ENCODE results near the gene ST6GAL2. TPM values are rescaled to one million over a fixed set of nuclear protein-coding genes. Genes with fewer than 3 reads are reported as not detected.

The ST6GAL2 gene
- total RNA-seq, 1 experiment from 2014 or later, result not detected

DNA sequence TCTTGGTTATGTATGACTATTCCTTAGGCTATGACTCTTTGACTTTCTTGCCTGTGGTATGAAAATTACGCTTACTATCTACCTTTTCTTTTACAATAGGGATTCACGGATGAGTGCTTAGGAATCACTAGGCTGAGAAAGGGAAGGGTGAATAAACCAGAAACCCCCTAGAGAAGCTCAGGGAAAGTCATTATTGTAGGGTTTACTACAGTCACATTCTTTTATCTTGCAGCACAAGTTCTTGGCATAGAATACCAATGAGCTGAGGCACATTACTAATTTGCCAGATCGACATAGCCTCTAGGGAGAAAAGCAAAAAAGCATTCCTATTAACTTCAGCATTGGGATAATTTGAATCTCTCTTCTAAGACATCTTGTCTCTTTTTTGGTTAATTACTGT, 103.3 kb downstream of the ST6GAL2 start:
- no peaks in the 10 kb centered on the region for H3K36me3 ChIP-seq
- no peak overlapping the region for H3K4me3 ChIP-seq
- H3K9me3 ChIP-seq (replicated peaks), result no peaks in the 10 kb centered on the region
- H3K27me3 ChIP-seq (replicated peaks), result no peaks in the 10 kb centered on the region
- no peaks in the 10 kb centered on the region for H3K4me1 ChIP-seq (replicated peaks)
- no peak overlapping the region for H3K27ac ChIP-seq
- DNase-seq (ENCODE audit: low read depth in 1 of 2, low spot score in 2 of 2), result no peak

DNA sequence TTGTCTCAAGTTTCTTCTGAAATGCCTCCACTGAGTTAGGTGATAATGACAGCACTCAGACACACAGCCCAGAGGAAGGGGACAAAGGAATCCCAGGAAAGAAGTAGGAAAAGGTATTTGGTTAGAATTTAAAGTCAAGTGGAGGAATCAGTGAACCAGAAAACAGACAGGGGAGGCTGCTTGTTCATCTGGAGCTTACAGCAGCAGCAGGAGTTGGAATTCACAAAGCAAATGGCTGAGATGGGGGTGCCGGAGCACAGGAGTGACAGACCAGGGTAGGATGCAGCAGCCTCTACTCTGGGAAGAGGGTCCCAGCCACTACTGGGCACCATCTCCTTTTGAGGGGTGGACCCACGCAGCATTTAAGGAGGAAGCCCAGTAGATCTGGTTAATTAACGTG, 104.8 kb downstream of the ST6GAL2 start:
- Histone ChIP-seq H3K4me1 (replicated peaks) (no peaks in the 10 kb centered on the region), H3K27me3 (replicated peaks) (no peaks in the 10 kb centered on the region), H3K9me3 (replicated peaks) (no peaks in the 10 kb centered on the region), H3K4me3 (no peak overlapping the region), H3K36me3 (no peaks in the 10 kb centered on the region), H3K27ac (no peak overlapping the region)
- no peak for DNase-seq (ENCODE audit: low read depth in 1 of 2, low spot score in 2 of 2)

DNA sequence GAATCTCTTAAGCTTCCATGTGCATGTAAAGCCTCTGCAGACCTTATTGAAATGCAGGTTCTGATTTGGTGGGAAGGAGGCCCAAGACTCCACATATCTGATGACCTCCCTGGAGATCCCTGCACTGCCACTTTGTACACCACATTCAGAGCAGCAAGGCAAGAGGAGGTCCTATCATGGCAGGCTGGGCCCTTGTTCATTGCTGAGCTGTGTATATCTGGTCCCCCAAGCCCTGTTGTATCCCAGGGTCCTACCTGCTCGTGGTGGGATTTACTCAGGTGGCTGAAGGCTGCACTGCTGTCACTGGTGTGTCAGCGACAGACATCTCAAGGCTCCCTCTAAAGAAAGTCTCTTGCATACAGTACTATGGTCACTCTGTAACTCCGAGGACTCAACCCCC, 114.2 kb downstream of the ST6GAL2 start:
- H3K36me3 ChIP-seq, result no peaks in the 10 kb centered on the region
- H3K4me1 ChIP-seq (replicated peaks), result no peaks in the 10 kb centered on the region
- no peak for DNase-seq (ENCODE audit: low read depth in 1 of 2, low spot score in 2 of 2)
- H3K9me3 ChIP-seq (replicated peaks), result no peaks in the 10 kb centered on the region
- H3K4me3 ChIP-seq, result no peak overlapping the region
- H3K27me3 ChIP-seq (replicated peaks), result no peaks in the 10 kb centered on the region
- H3K27ac ChIP-seq, result no peak overlapping the region

DNA sequence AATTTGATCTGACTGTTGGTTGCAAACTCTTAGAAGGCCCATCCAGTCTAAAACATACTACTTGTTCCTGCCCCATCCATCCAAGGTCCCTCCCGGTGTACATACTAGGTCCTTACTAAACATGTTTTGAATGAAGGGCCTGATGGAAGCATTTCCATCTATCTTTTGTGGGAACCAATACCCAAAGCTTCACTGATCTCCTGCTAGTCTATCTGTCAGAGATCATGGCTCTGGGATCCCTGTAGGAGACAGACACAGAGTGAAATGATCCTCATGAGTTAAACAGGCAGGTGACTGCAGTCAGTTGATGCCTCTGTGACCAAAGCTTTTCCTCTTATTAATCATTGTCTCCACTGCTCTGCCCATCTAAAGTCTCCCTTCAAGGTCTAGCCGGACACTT, 115.0 kb downstream of the ST6GAL2 start:
- DNase-seq (ENCODE audit: low read depth in 1 of 2, low spot score in 2 of 2), result no peak
- no peaks in the 10 kb centered on the region for H3K9me3 ChIP-seq (replicated peaks)
- H3K4me1 ChIP-seq (replicated peaks), result no peaks in the 10 kb centered on the region
- H3K27ac ChIP-seq, result no peak overlapping the region
- H3K36me3 ChIP-seq, result no peaks in the 10 kb centered on the region
- H3K27me3 ChIP-seq (replicated peaks), result no peaks in the 10 kb centered on the region
- no peak overlapping the region for H3K4me3 ChIP-seq

- no peak overlapping the region for H3K27ac ChIP-seq
- H3K36me3 ChIP-seq, result no peaks in the 10 kb centered on the region
- H3K27me3 ChIP-seq (replicated peaks), result no peaks in the 10 kb centered on the region
- no peaks in the 10 kb centered on the region for H3K4me1 ChIP-seq (replicated peaks)
- H3K4me3 ChIP-seq, result no peak overlapping the region
- no peak for DNase-seq (ENCODE audit: low read depth in 1 of 2, low spot score in 2 of 2)
- H3K9me3 ChIP-seq (replicated peaks), result no peaks in the 10 kb centered on the region
Measured at GRCh38 chr2:106764614-106765013, 121.4 kb downstream of the ST6GAL2 start.

DNA sequence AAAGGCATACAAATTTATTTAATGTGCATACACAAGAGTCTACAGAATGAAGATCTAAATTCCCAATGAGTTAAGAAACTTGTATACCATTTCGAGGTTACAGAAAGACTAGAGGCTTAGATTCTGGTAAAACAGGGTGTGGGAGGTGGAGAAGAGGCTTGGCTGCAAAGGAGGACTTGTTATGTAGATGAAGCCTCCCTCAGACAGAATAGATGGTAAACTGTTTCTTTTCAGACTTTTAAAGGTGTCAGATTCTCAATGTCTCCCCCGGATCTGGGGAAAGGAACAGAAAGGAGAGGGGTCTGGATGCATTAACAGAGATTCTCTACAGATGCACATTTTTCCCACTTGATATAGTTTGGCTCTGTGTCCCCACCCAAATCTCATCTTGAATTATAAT, 126.0 kb downstream of the ST6GAL2 start:
- no peak overlapping the region for H3K4me3 ChIP-seq
- no peak overlapping the region for H3K27ac ChIP-seq
- no peaks in the 10 kb centered on the region for H3K9me3 ChIP-seq (replicated peaks)
- H3K27me3 ChIP-seq (replicated peaks), result no peaks in the 10 kb centered on the region
- H3K4me1 ChIP-seq (replicated peaks), result no peaks in the 10 kb centered on the region
- H3K36me3 ChIP-seq, result no peaks in the 10 kb centered on the region
- no peak for DNase-seq (ENCODE audit: low read depth in 1 of 2, low spot score in 2 of 2)

- H3K27me3 ChIP-seq (replicated peaks), result no peaks in the 10 kb centered on the region
- no peak for DNase-seq (ENCODE audit: low read depth in 1 of 2, low spot score in 2 of 2)
- no peak overlapping the region for H3K27ac ChIP-seq
- no peaks in the 10 kb centered on the region for H3K4me1 ChIP-seq (replicated peaks)
- no peaks in the 10 kb centered on the region for H3K9me3 ChIP-seq (replicated peaks)
- no peak overlapping the region for H3K4me3 ChIP-seq
- H3K36me3 ChIP-seq, result no peaks in the 10 kb centered on the region
Measured at GRCh38 chr2:106758901-106759497, 127.0 kb downstream of the ST6GAL2 start.

Measured in SJSA1 (cell line).